ACHN (cell line): ENCODE results near the gene TMEM131.
"Not testable (repeated sequence)": the region's sequence is repeated elsewhere in the genome, so short reads cannot be mapped to it uniquely, and the experiment has no call there.

Experiments used
- DNase-seq: peaks from one replicate; pipeline ENCODE4 v3.0.0-alpha.2; 2015
- in situ Hi-C: cut with HindIII; loops from 2 replicates; pipeline ENCODE4 v1.10.0; 2017; ENCODE audit warnings: low sequenced_read_pairs, low pct_ligation_motif_present, low pct_unique_long_range_greater_than_20kb

Gene TMEM131

DNA sequence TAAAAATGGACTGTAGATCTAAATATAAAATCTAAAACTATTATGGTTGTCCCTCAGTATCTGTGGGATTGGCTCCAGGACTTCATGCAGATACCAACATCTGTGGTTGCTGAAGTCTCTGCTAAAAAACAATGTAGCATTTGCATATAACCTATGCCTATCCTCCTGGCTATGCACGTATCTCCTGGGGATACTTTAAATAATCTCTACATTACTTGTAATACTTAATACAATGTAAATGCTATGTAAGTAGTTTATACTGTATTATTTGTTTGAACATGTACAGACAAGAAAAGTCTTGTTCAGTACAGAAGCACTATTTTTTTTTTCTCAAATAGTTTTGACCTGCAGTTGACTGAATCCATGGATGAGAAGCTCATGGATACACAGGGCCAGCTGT, 147.4 kb downstream of the TMEM131 start:
- no peak for DNase-seq
- in situ Hi-C loops, result no loop called here

GRCh38 chr2:97846716-97847115, 149.0 kb downstream of the TMEM131 start:
- DNase-seq, in situ Hi-C loops: not testable (repeated sequence)

GRCh38 chr2:97845818-97846217, 149.9 kb downstream of the TMEM131 start:
- peak; percentile 28 for DNase-seq
- in situ Hi-C loops, result no loop called here

DNA sequence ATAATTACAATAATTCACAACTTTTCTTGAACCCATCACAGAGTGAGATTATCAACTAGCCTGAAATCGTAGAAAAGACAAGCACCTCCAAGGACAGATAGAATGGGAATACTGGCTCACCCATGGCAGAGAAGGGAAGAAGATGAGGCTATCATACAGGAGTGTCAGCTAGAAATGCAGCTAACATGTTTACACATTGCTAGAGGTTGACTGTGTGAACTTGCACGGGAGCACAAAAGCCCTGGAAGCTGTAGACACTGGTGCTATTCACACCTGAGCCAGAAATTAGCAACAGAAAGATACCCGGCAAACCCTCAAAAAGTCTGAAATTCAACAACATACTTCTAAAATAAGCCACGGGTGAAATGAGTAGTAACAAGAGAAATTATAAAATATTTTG, 150.6 kb downstream of the TMEM131 start:
- DNase-seq, result no peak
- in situ Hi-C loops, result no loop called here

- in situ Hi-C loops, result no loop called here
- no peak for DNase-seq
These were observed 151.4 kb downstream of the TMEM131 start for GRCh38 chr2:97844311-97844859.

DNA sequence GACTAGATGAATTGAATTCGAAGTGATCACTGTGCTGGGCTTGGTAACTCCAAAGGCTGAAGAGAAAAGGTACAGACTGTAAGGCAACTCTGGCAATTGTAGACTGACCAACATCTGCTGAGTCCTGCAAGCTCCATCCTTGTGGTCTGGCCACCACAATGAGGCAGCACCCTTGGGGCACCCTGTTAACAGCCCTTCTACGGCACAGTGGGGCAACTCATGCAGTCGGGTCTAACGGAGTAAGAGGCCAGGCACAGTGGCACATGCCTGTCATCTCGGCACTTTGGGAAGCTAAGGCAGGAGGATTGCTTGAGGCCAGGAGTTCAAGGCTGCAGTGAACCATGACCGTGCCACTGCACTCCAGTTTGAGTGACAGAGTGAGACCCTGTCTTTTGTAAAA, 155.6 kb downstream of the TMEM131 start:
- no peak for DNase-seq
- in situ Hi-C loops, result no loop called here

GRCh38 chr2:97834610-97835009, 161.1 kb downstream of the TMEM131 start:
- DNase-seq, result no peak
- in situ Hi-C loops, result no loop called here

DNA sequence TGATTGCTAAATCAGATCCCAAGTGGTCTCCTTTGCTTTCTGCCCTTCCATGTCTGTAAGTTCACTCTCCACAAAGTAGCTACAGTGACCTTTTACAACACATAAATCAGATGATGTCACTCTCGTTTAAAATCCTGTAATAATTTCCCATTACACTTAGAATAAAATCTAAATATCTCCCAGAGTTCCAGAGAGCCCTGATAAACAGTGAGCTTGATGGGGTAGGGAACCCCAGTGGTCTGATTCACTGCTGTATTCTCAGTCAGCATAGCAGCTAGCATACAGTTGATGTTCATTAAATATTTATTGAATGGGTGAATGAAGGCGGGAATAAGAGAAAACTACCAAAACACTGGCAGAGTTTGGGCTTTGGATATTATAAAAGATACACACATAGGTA, 164.6 kb downstream of the TMEM131 start:
- in situ Hi-C loops, result no loop called here

GRCh38 chr2:97829255-97829654, 166.5 kb downstream of the TMEM131 start:
- in situ Hi-C loops, DNase-seq: not testable (repeated sequence)

More for the DNA sequence above, 164.6 kb downstream of the TMEM131 start:
- DNase-seq, result no peak

DNA sequence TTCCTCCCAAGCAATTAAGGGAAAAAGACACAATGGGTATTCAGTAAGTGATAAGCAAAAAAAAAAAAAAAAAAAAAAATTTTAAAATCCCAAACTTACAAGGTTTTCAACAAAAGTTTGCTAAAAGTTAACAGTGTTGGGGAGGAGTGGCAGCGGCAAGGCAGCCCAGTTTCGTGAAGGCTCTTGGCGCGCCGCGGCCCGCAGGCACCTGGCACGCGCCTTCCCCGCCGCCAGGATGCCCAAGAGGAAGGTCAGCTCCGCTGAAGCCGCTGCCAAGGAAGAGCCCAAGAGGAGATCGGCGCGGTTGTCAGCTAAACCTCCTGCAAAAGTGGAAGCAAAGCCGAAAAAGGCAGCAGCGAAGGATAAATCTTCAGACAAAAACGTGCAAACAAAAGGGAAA, 168.7 kb downstream of the TMEM131 start:
- DNase-seq, in situ Hi-C loops: not testable (repeated sequence)

GRCh38 chr2:97826266-97826847, 169.4 kb downstream of the TMEM131 start:
- DNase-seq, in situ Hi-C loops: not testable (repeated sequence)

DNA sequence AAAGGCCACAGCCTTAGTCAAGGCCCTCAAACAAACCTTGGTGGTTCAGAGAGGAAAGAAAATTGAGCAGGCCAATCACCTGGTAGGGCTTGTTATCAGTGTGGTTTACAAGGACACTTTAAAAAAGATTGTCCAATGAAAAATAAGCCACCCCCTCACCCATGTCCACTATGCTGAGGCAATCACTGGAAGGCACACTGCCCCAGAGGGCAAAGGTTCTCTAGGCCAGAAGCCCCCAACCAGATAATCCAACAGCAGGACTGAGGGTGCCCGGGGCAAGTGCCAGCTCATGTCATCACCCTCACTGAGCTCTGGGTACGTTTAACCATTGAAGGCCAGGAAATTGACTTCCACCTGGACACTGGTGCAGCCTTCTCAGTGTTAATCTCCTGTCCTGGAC, 171.7 kb downstream of the TMEM131 start:
- in situ Hi-C loops, DNase-seq: not testable (repeated sequence)

GRCh38 chr2:97821862-97822261, 173.9 kb downstream of the TMEM131 start:
- in situ Hi-C loops, DNase-seq: not testable (repeated sequence)

GRCh38 chr2:97819754-97820153, 176.0 kb downstream of the TMEM131 start:
- DNase-seq, result no peak

DNA sequence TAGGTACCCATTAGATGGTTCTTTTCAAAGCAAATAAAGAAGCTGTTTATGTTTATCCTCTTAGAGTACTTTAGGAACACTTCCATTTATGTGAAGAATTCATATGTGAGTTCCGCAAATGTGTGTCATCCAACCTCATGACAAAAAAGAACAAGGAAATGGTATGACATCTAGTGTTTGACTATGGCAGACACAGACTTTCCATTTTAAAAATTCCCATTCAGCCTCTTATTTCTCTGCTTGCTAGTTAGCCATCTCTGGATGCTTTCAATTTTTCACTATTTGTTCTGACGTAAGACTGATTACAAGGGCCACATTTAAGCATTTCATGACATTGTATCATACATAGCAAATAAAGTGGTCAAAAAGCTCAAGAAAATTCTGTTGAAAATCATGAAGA, 179.3 kb downstream of the TMEM131 start:
- no peak for DNase-seq
- in situ Hi-C loops, result no loop called here

More at GRCh38 chr2:97819754-97820153, 176.0 kb downstream of the TMEM131 start:
- in situ Hi-C loops, result no loop called here

GRCh38 chr2:97812931-97813330, 182.8 kb downstream of the TMEM131 start:
- in situ Hi-C loops, result no loop called here
- DNase-seq, result no peak

GRCh38 chr2:97808816-97809215, 186.9 kb downstream of the TMEM131 start:
- no peak for DNase-seq

DNA sequence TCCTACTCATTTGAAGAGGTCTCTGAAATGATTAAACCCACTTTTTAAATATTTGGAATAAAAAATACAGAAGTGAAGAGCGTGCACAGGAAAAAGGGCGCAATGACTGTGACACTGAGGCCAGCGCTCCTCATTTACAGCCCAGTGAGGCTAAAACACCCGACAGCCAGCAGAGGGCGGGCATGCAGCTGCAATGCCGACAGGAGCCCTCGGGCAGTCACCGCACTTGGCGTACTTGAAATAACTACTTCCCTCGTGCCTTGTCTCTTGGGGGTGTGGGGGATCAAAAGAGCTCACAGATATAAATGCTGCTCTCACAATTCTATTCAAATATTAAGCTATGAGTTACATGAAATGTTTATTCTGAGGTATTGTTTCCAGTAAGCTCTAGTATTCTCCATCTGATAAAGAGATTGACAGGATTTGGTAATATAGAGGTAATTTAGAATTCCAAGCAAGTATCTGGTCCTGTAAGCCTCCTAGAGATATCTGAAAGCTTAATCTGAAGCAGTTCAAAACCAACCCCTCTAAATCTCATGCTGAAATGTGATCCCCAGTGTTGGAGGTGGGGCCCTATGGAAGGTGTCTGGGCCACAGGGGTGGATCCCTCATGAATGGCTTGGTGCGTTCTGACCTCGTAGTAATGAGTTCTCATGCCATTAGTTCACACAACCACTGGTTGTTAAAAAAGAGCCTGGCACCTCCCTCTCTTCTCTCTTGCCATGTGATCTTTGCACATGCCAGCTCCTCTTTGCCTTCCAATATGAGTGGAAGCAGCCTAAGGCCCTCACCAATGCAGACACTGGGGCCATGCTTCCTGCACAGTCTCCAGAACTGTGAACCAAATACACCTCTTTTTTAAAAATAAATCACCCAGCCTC, 188.8 kb downstream of the TMEM131 start:
- in situ Hi-C loops, result no loop called here
- peak; percentile 70 for DNase-seq

More at GRCh38 chr2:97808816-97809215, 186.9 kb downstream of the TMEM131 start:
- in situ Hi-C loops, result no loop called here

DNA sequence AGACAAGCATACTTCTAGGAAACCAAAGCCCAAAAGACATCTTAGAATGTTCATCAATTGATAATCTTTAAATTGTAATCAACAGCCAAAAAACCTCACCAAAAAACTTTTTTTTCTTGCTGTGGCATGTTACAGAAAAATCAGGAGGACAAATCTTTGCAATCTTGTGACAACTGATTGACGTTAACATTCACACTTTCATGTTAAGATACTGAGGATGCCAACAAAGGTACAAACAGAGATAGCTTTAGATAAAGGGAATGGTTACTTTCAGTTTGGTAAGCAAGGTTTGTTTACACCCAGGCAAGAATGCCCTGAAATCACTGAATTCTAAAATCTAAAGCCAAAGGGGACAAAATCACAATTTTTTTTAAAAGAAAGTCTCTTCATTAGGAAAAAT, 190.0 kb downstream of the TMEM131 start:
- in situ Hi-C loops, result no loop called here
- DNase-seq, result no peak
